OCI-LY1 (cell line): Measurements from ENCODE around the gene RTP5.

Experiments
- H2AFZ ChIP-seq: fragments of 200-600 bp; sonication (generic), shearing (Covaris generic); 2 replicates; pipeline ENCODE4 v1.6.0; 2014; ENCODE audit warnings: antibody characterized with exemption, mild to moderate bottlenecking, low read length
- H3F3A ChIP-seq: fragments of 200-600 bp; sonication (generic), shearing (Covaris generic); 2 replicates; pipeline ENCODE4 v1.6.0; 2014; ENCODE audit warnings: mild to moderate bottlenecking, antibody characterized with exemption, low read length, moderate library complexity; ENCODE audit not compliant: insufficient read depth
- H3K27ac ChIP-seq: fragments of 200-600 bp; sonication (generic); 2 replicates; pipeline ENCODE4 v1.5.1; 2014; ENCODE audit warnings: low read length, mixed run types, mild to moderate bottlenecking, low read depth; ENCODE audit not compliant: poor library complexity, severe bottlenecking
- H3K27me3 ChIP-seq: fragments of 200-600 bp; sonication (generic); 2 replicates; pipeline ENCODE4 v1.6.0; 2014; ENCODE audit warnings: antibody characterized with exemption, mild to moderate bottlenecking, low read length, moderate library complexity; ENCODE audit not compliant: insufficient read depth
- H3K36me3 ChIP-seq: fragments of 200-600 bp; sonication (generic); 2 replicates; pipeline ENCODE4 v1.6.1; 2014; ENCODE audit warnings: mild to moderate bottlenecking, antibody characterized with exemption, low read length, moderate library complexity, mixed read lengths; ENCODE audit not compliant: insufficient read depth
- H3K4me1 ChIP-seq: fragments of 200-600 bp; sonication (generic); 2 replicates; pipeline ENCODE4 v1.5.1; 2014; ENCODE audit warnings: mild to moderate bottlenecking, low read length, moderate library complexity; ENCODE audit not compliant: insufficient read depth, severe bottlenecking
- H3K4me2 ChIP-seq: fragments of 200-600 bp; sonication (generic), shearing (Covaris generic); 2 replicates; pipeline ENCODE4 v1.6.1; 2014; ENCODE audit warnings: low read length
- H3K4me3 ChIP-seq: fragments of 200-600 bp; sonication (generic); 2 replicates; pipeline ENCODE4 v1.5.1; 2014; ENCODE audit warnings: low read length, low read depth, mild to moderate bottlenecking, mixed read lengths; ENCODE audit not compliant: poor library complexity, severe bottlenecking
- H3K79me2 ChIP-seq: fragments of 200-600 bp; shearing (Covaris generic); 2 replicates; pipeline ENCODE4 v1.6.1; 2016; ENCODE audit warnings: mixed run types, low read length, mixed read lengths; ENCODE audit not compliant: insufficient read depth
- H3K9ac ChIP-seq: fragments of 200-600 bp; sonication (generic), shearing (Covaris generic); 2 replicates; pipeline ENCODE4 v1.6.1; 2014; ENCODE audit warnings: mild to moderate bottlenecking, low read length, mixed read lengths
- H3K9me2 ChIP-seq: fragments of 200-600 bp; sonication (generic), shearing (Covaris generic); 2 replicates; pipeline ENCODE4 v1.6.1; 2014; ENCODE audit warnings: low read depth, mild to moderate bottlenecking, low read length, mixed read lengths
- H3K9me3 ChIP-seq: fragments of 200-600 bp; shearing (Covaris generic); 2 replicates; pipeline ENCODE4 v1.6.1; 2014; ENCODE audit warnings: low read length, mixed read lengths
- H4K20me1 ChIP-seq: fragments of 200-600 bp; sonication (generic), shearing (Covaris generic); 2 replicates; pipeline ENCODE4 v1.6.0; 2016; ENCODE audit warnings: mild to moderate bottlenecking, low read length; ENCODE audit not compliant: insufficient read depth
- CTCF ChIP-seq: fragments of 200-600 bp; sonication (generic), shearing (Covaris generic); IDR thresholded peaks from 2 replicates; pipeline ENCODE4 v1.5.1; 2017; ENCODE audit warnings: mild to moderate bottlenecking, antibody characterized with exemption, low read length, moderate library complexity, mixed read lengths
- EZH2 ChIP-seq: fragments of 200-600 bp; sonication (generic), shearing (Covaris generic); IDR thresholded peaks from 2 replicates; pipeline ENCODE4 v1.8.0; 2017; ENCODE audit warnings: borderline replicate concordance, mixed run types, mild to moderate bottlenecking, antibody characterized with exemption, low read length, moderate library complexity, mixed read lengths

The RTP5 gene

GRCh38 chr2:241870611-241871537, 1.3 kb downstream of the RTP5 start:
- H3K9me2 ChIP-seq = no peaks in the 10 kb centered on the region
- no peaks in the 10 kb centered on the region for H3F3A ChIP-seq
- no peak overlapping the region for H3K27ac ChIP-seq
- no peaks in the 10 kb centered on the region for H3K79me2 ChIP-seq
- no peak overlapping the region for H3K4me3 ChIP-seq
- H3K9me3 ChIP-seq = no peaks in the 10 kb centered on the region
- H3K4me2 ChIP-seq = no peak overlapping the region
- no peak overlapping the region for H3K9ac ChIP-seq
- no peaks in the 10 kb centered on the region for H3K4me1 ChIP-seq
- H2AFZ ChIP-seq = no peak overlapping the region
- H3K27me3 ChIP-seq = peaks cover 7% of the 10 kb centered on the region
- H4K20me1 ChIP-seq = no peaks in the 10 kb centered on the region
- TF ChIP-seq EZH2 (no peak), CTCF (no peak)
- no peaks in the 10 kb centered on the region; the same call in 1 of the 2 replicates for H3K36me3 ChIP-seq

DNA sequence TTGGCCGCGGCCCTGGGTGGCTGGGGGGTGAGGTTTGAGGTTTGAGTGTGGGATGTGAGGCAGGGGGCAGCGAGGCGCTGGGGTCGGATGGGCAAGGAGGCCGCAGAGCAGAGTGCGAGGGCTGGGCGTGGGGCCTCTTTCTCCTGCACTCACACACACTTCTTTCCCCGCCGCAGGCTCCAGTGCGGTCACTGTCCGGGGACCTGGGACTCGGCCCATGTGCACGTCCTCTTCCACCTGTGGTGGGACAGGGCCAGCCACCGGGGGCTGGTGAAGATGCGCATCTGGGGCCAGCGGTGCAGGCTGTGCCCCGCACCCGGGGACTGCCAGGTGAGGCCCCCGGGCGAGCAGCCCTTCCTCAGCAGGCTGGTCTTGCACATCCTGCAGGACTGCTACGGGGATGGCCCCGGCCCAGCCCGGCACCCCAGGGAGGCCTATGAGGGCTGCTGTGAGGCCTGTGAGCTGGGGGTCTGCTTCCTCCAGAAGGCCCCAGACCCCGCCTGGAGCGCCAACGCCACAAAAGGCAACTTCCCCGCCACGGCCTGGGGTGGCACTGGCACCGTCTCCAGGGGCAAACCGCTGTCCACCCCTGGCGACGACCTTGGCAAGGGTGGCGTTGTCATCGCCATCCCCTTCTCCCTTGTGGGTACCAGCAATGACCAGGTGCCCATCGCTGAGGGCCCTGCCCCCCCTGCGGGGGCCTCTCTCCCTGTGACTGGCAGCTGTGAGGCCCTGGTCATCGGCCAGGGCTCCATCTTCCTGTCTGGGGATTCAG, 2.2 kb downstream of the RTP5 start:
- H3K4me3 ChIP-seq = no peak overlapping the region
- no peak overlapping the region for H3K4me2 ChIP-seq
- no peaks in the 10 kb centered on the region for H3K9me3 ChIP-seq
- TF ChIP-seq EZH2 (no peak), CTCF (no peak)
- no peaks in the 10 kb centered on the region for H3K4me1 ChIP-seq
- no peak overlapping the region for H3K27ac ChIP-seq
- H3K9ac ChIP-seq = no peak overlapping the region
- peaks cover 7% of the 10 kb centered on the region for H3K27me3 ChIP-seq
- H3K9me2 ChIP-seq = no peaks in the 10 kb centered on the region
- H3K79me2 ChIP-seq = no peaks in the 10 kb centered on the region
- H3K36me3 ChIP-seq = no peaks in the 10 kb centered on the region; the same call in 1 of the 2 replicates
- H2AFZ ChIP-seq = no peak overlapping the region
- H3F3A ChIP-seq = no peaks in the 10 kb centered on the region
- H4K20me1 ChIP-seq = no peaks in the 10 kb centered on the region

DNA sequence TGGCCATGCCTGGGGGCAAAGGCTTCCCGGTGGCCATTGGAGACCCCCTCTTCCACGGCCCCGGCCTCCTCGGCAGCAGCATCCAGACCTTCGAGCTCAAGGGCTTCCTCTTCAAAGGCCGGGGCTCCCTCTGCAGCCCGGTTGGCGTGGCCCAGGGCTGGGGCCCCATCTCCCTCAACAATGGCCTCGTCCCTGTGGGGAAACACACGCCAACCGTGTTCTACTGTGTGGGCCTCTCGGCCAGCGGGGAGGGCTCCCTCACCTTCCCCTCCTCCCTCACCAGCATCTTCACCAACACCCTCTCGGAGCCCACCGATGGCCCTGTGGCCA, 2.7 kb downstream of the RTP5 start:
- H3K4me1 ChIP-seq = no peaks in the 10 kb centered on the region
- no peak overlapping the region for H3K9ac ChIP-seq
- no peak overlapping the region for H3K27ac ChIP-seq
- H3K27me3 ChIP-seq = peaks cover 7% of the 10 kb centered on the region
- no peak for TF ChIP-seq CTCF
- no peak for TF ChIP-seq EZH2
- no peaks in the 10 kb centered on the region for H3K9me2 ChIP-seq
- no peak overlapping the region for H3K4me2 ChIP-seq
- no peak overlapping the region for H2AFZ ChIP-seq
- H3K36me3 ChIP-seq = no peaks in the 10 kb centered on the region; the same call in 1 of the 2 replicates
- no peaks in the 10 kb centered on the region for H3F3A ChIP-seq
- H3K9me3 ChIP-seq = no peaks in the 10 kb centered on the region
- H3K79me2 ChIP-seq = no peaks in the 10 kb centered on the region
- H3K4me3 ChIP-seq = no peak overlapping the region
- H4K20me1 ChIP-seq = no peaks in the 10 kb centered on the region
